ENCODE results near the gene ARHGAP25. TPM values are rescaled to one million over a fixed set of nuclear protein-coding genes. Genes with fewer than 3 reads are reported as not detected.

The ARHGAP25 gene
- polyA plus RNA-seq, 1 donor (not counting 4 experiments of a cell fraction or from before 2014, with no cell fraction given) = 25.3 TPM

DNA sequence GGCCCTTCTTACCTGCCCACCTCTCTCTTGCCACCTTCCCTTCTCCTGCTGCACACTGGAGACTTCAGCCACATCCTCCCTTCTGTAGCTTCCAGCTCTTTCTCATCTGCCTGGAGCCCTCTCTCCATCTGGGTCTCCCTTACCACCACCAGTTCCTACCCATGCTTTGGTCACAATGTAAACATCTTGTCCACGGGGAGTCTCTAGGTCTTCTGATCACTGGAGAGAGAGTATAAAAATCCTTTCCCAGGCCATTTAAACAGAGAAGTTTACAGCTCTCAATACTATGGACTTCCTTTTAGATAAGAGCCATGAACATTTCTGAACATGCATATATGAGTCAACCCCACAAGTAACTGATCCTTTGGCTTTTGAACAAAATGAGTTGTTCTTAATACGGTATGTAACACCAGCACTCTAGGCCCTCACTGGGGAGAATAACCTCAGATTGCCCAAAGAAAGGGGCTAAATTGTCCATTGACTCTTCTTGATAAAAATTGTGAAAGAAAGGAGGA is 5.8 kb downstream of the ARHGAP25 start:
- dilution Hi-C loops (cut with MboI; ENCODE audit: extremely low pct_ligation_motif_present, low sequenced_read_pairs) = no loop called here
- peak; percentile 81 for FAIRE-seq
- H2AFZ ChIP-seq (ENCODE audit: control insufficient read depth, low read length) = peak overlapping the region; percentile 85

GRCh38 chr2:68741238-68741637 is 6.6 kb downstream of the ARHGAP25 start:
- Histone ChIP-seq H3K79me2 (ENCODE audit: control insufficient read depth, insufficient read depth, low read length) (no peaks in the 10 kb centered on the region), H3K4me1 (ENCODE audit: control insufficient read depth, extremely low read depth, insufficient read depth, low read length) (peaks cover 36% of the 10 kb centered on the region), H3K36me3 (ENCODE audit: control insufficient read depth in 2 of 2, extremely low read depth in 1 of 2, insufficient read depth in 2 of 2, low read length in 2 of 2) (no peaks in the 10 kb centered on the region), H2AFZ (ENCODE audit: control insufficient read depth, low read length) (no peak overlapping the region), H3K9ac (ENCODE audit: control insufficient read depth, extremely low read depth, insufficient read depth, low read length) (no peak overlapping the region), H3K27ac (ENCODE audit: control insufficient read depth, insufficient read depth, low read length) (peak overlapping the region; percentile 70), H3K27me3 (ENCODE audit: control insufficient read depth, extremely low read depth, insufficient read depth, low read length) (no peaks in the 10 kb centered on the region), H4K20me1 (ENCODE audit: control insufficient read depth, extremely low read depth, insufficient read depth, low read length) (no peaks in the 10 kb centered on the region), H3K4me2 (ENCODE audit: control insufficient read depth, extremely low read depth, insufficient read depth, low read depth, low read length) (peak overlapping the region; percentile 76), H3K9me1 (ENCODE audit: control insufficient read depth, extremely low read depth, insufficient read depth, low read length) (no peaks in the 10 kb centered on the region), H3K9me3 (ENCODE audit: control insufficient read depth, low read depth, low read length) (no peaks in the 10 kb centered on the region), H3K4me3 (ENCODE audit: control insufficient read depth in 2 of 3, extremely low read depth in 1 of 3, insufficient read depth in 2 of 3, low read depth in 1 of 3, low read length in 3 of 3) (peak overlapping the region in 1 of 3 experiments; percentile 9)
- FAIRE-seq (peak; percentile 76), DNase-seq (ENCODE audit: low read depth, low spot score) (no peak)
- TF ChIP-seq EZH2 (IDR thresholded peaks at IDR 0.05; ENCODE audit: low read length) (no peak), CTCF (optimal IDR thresholded peaks at IDR 0.05 in 1 of 3, IDR thresholded peaks at IDR 0.05 in 1 of 3, conservative IDR thresholded peaks at IDR 0.05 in 1 of 3; ENCODE audit: extremely low read depth in 1 of 3, insufficient read depth in 2 of 3, low read length in 3 of 3) (no peak)
- dilution Hi-C loops (cut with MboI; ENCODE audit: extremely low pct_ligation_motif_present, low sequenced_read_pairs) = no loop called here

More for the DNA sequence above, 5.8 kb downstream of the ARHGAP25 start:
- Histone ChIP-seq H3K9ac (ENCODE audit: control insufficient read depth, extremely low read depth, insufficient read depth, low read length) (no peak overlapping the region), H3K27me3 (ENCODE audit: control insufficient read depth, extremely low read depth, insufficient read depth, low read length) (no peaks in the 10 kb centered on the region), H3K9me3 (ENCODE audit: control insufficient read depth, low read depth, low read length) (no peaks in the 10 kb centered on the region), H3K79me2 (ENCODE audit: control insufficient read depth, insufficient read depth, low read length) (no peaks in the 10 kb centered on the region), H3K4me3 (ENCODE audit: control insufficient read depth in 2 of 3, extremely low read depth in 1 of 3, insufficient read depth in 2 of 3, low read depth in 1 of 3, low read length in 3 of 3) (peak overlapping the region in 1 of 3 experiments; percentile 28), H4K20me1 (ENCODE audit: control insufficient read depth, extremely low read depth, insufficient read depth, low read length) (no peaks in the 10 kb centered on the region), H3K9me1 (ENCODE audit: control insufficient read depth, extremely low read depth, insufficient read depth, low read length) (no peaks in the 10 kb centered on the region), H3K36me3 (ENCODE audit: control insufficient read depth in 2 of 2, extremely low read depth in 1 of 2, insufficient read depth in 2 of 2, low read length in 2 of 2) (no peaks in the 10 kb centered on the region), H3K27ac (ENCODE audit: control insufficient read depth, insufficient read depth, low read length) (peak overlapping the region; percentile 70), H3K4me1 (ENCODE audit: control insufficient read depth, extremely low read depth, insufficient read depth, low read length) (peaks cover 36% of the 10 kb centered on the region), H3K4me2 (ENCODE audit: control insufficient read depth, extremely low read depth, insufficient read depth, low read depth, low read length) (peak overlapping the region; percentile 76)
- no peak for TF ChIP-seq CTCF (optimal IDR thresholded peaks at IDR 0.05 in 1 of 3, IDR thresholded peaks at IDR 0.05 in 1 of 3, conservative IDR thresholded peaks at IDR 0.05 in 1 of 3; ENCODE audit: extremely low read depth in 1 of 3, insufficient read depth in 2 of 3, low read length in 3 of 3)
- TF ChIP-seq EZH2 (IDR thresholded peaks at IDR 0.05; ENCODE audit: low read length) = no peak
- DNase-seq (ENCODE audit: low read depth, low spot score) = no peak

All from keratinocyte (primary cell).